LHCN-M2 (cell line): ENCODE data around the gene SYT14. TPM values are rescaled to one million over a fixed set of nuclear protein-coding genes. Genes with fewer than 3 reads are reported as not detected.

ENCODE experiments used
- DNase-seq: peaks from one replicate; pipeline ENCODE4 v3.0.0-alpha.2; 2012; ENCODE audit warnings: low read depth
- total RNA-seq: library from RNA; depleted of rRNA; stranded (reverse); fragments of >200 nt; gene quantifications from 2 replicates; pipeline ENCODE4 v1.2.3, GENCODE V29; 2014; rRNA removed

Gene SYT14
- total RNA-seq, 1 experiment from 2014 or later: 14.0 TPM

- DNase-seq: no peak
Measured at GRCh38 chr1:210200124-210200736, 262.2 kb downstream of the SYT14 start.

DNA sequence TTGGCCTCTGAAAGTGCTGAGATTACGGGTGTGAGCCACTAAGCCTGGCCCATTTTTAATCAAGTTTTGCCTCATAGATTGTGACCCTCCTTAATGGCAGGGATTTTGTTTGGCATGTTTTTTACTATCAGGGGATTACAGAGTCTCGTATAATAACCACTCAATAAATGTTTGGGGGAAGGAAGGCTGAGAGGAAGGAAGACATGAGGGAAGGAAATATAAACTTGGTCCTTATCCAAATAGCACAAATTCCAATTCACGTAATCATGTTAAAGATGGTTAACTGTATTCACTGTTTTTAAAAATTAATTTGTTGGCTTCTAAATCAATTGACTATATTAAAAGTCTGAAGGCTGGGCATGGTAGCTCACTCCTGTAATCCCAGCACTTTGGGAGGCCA is 263.7 kb downstream of the SYT14 start:
- DNase-seq: peak; percentile 6

GRCh38 chr1:210207597-210208450 is 269.8 kb downstream of the SYT14 start:
- DNase-seq: no peak

DNA sequence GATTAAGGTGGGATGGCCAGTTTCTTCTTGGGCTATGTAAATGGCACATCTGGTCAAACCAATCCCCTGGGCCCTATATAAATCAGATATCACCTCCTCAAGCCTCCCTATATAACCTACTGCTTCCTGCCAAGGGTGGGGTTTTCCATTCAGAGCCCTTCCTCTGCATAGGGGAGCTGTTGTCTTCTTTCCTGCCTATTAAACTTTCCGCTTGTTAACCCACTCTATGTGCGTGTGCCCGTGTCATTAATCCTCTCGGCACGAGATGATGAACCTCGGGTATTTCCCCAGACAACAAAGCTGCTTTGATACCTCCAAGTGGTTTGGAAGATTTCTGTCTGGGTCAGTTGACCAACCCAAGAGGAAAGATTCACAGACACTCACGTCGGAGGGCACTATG is 275.3 kb downstream of the SYT14 start:
- DNase-seq: no peak

DNA sequence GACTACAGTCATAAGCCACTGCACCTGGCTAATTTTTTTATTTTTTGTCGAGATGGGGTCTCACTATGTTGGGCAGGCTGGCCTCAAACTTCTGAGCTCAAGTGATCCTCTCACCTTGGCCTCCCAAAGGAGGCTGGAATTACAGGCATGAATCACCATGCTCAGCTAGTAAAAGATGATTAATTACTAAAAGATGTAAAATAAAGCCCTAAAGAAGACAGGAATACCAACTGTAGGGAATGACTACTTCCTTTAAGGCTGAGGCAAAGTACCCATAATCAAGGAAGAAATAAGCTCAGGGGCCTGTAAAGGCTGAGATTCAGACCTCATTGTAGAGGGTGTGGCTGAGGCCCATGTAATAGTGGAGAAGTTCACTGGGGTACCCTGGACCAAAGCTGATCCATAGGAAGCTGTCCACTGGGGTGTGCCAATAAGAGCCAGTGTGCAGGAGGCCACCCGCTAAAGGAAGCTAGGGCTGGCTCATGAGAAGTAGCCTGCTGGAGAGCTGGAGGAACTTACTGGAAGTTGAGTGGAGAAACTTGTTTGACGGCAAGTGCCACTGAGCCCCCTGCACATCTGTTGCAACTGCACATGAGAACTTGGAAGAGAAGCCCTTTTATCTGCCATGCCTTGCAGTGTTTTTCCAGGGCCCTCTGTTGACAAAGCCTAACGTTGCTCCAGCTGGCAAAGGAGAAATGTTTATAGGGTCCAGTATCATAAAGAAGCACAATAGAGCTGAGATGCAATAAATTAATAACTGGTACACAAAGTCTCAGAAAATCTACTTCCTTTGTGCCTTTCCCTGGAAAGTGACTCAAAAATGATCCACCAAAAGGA is 276.8 kb downstream of the SYT14 start:
- peak; percentile 10 for DNase-seq

DNA sequence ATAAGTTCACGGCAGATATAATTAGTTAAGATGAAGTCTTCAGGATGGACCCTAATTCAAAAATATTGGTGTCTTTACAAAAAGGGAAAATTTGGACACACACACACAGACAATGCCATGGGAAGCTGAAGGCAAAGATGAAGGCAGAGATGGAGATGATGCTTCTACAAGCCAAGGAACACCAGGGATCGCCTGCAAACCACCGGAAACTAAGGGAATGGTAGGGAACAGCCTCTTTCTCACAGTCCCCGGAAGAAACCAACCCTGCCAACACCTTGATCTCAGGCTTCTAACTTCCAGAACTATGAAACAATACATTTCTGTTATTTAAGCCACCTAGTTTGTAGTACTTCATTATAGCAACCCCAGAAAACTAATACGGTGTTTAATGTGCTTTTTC is 279.5 kb downstream of the SYT14 start:
- DNase-seq: no peak

DNA sequence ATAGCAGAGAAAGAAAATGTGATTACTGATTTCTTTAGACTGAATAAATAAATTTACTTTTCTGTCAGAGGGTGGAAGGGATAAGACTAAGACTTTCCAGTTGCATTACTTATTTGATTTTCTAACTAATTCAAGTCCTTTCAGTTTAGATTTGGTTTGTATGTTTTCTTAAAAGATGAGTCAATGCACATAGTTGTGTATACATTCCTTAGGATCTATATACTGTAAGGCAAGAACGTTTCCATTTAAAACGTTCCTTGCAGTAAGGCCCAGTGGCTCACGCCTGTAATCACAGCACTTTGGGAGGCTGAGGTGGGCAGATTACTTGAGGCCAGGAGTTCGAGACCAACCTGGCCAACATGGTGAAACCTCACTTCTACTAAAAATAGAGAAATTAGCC is 280.0 kb downstream of the SYT14 start:
- no peak for DNase-seq

Other genes with a start within 250 kb of the SYT14 start
- gene HSD11B1, start 233.4 kb upstream of the SYT14 start, total RNA-seq: not detected in 2 replicates
- not detected in 2 replicates for gene TRAF3IP3, start 182.2 kb upstream of the SYT14 start, total RNA-seq
- gene C1orf74, start 153.7 kb upstream of the SYT14 start, total RNA-seq: 2.7 and 3.1 TPM in 2 replicates
- gene IRF6, start 132.1 kb upstream of the SYT14 start, total RNA-seq: not detected in 2 replicates
- 8.1 and 9.5 TPM in 2 replicates for gene UTP25, start 110.2 kb upstream of the SYT14 start, total RNA-seq